Activated CD4-positive, alpha-beta T cell treated with anti-CD3 and anti-CD28 coated beads for 36 hours (primary cell): ENCODE results near the gene CYP4V2. TPM values are rescaled to one million over a fixed set of nuclear protein-coding genes. Genes with fewer than 3 reads are reported as not detected.
A peak's percentile ranks its signal among the peaks of the same experiment; 100 is the strongest.

Experiments
- ATAC-seq: fragments of 200-7000 bp; cut with Tn5 transposase; one replicate; pipeline ENCODE4 v1.10.0; 2021; ENCODE audit warnings: mild to moderate bottlenecking, moderate library complexity
- CTCF ChIA-PET: fragments of 350-600 bp; sonication (Branson Sonifier 250); formaldehyde crosslinking; loops from one replicate; lab custom pipeline; 2021; ENCODE audit warnings: antibody characterized with exemption; lab: Charles Lee
- POLR2A ChIA-PET: fragments of 350-600 bp; sonication (Branson Sonifier 250); formaldehyde crosslinking; loops from one replicate; lab custom pipeline; 2021; ENCODE audit warnings: antibody characterized with exemption, inconsistent platforms; lab: Charles Lee
- DNase-seq: peaks from one replicate; pipeline ENCODE4 v3.0.0-alpha.2; 2020
- H3K27ac Mint-ChIP-seq: one replicate; pipeline ENCODE4 v1.8.0; 2021; ENCODE audit warnings: mixed read lengths
- H3K27me3 Mint-ChIP-seq: one replicate; pipeline ENCODE4 v1.8.0; 2021; ENCODE audit warnings: mixed read lengths
- H3K36me3 Mint-ChIP-seq: one replicate; pipeline ENCODE4 v1.8.0; 2021; ENCODE audit warnings: low read depth, mixed read lengths
- H3K4me1 Mint-ChIP-seq: one replicate; pipeline ENCODE4 v1.8.0; 2021; ENCODE audit warnings: mixed read lengths
- H3K4me3 Mint-ChIP-seq: one replicate; pipeline ENCODE4 v1.8.0; 2021; ENCODE audit warnings: mild to moderate bottlenecking, moderate library complexity, mixed read lengths
- H3K9me3 Mint-ChIP-seq: one replicate; pipeline ENCODE4 v1.8.0; 2021; ENCODE audit warnings: low read depth, mixed read lengths
- intact Hi-C, 2 experiments: fragments of 100-400 bp; cut with DNase I in 1 of 2; cut with micrococcal nuclease in 1 of 2; formaldehyde crosslinking; loops; one replicate each; pipeline versions ENCODE4 v1.14.2 to v1.15.1; 2022 to 2024; cut with DNase I, micrococcal nuclease
- total RNA-seq, 2 experiments: library from RNA; stranded (reverse); gene quantifications; one replicate each; pipeline ENCODE4 v1.2.3, GENCODE V29; 2021

CYP4V2 gene
- total RNA-seq, 2 experiments from 2014 or later, result 4.1 to 4.5 TPM

GRCh38 chr4:186190581-186191199 is 677 bp upstream of the CYP4V2 start:
- ATAC-seq (peak; percentile 37), DNase-seq (peak; percentile 62)
- intact Hi-C loops, result loop anchor here (1.0 to 5.0 kb wide), 5 partner anchors 11 to 794 kb away; partner anchors contain the start of genes ANKRD37 (in 1 of the 2), CCDC110 (in 1 of the 2) and UFSP2 (in 1 of the 2)
- ChIA-PET CTCF (interaction anchor here (2.9 kb wide), 1 partner anchor 13 kb away, joined by 10 read pairs; no protein-coding TSS in a partner anchor), POLR2A (no interaction called here)
- peaks cover 34% of the 10 kb centered on the region for H3K4me1 Mint-ChIP-seq
- peak overlapping the region; percentile 94 for H3K27ac Mint-ChIP-seq
- peak overlapping the region; percentile 85 for H3K4me3 Mint-ChIP-seq
- peaks cover 7% of the 10 kb centered on the region for H3K36me3 Mint-ChIP-seq
- H3K27me3 Mint-ChIP-seq, result no peaks in the 10 kb centered on the region
- H3K9me3 Mint-ChIP-seq, result no peaks in the 10 kb centered on the region

GRCh38 chr4:186192066-186192612 is 772 bp downstream of the CYP4V2 start:
- DNase-seq, result peak; percentile 54
- ChIA-PET POLR2A (interaction anchor here (1.5 kb wide), 1 partner anchor 10 kb away, joined by 5 read pairs; no protein-coding TSS in a partner anchor), CTCF (interaction anchor here (0.7 to 2.9 kb wide), 5 partner anchors 10 to 495 kb away, joined by 3 to 10 read pairs (median 3); no protein-coding TSS in a partner anchor)
- Mint-ChIP-seq H3K4me1 (peaks cover 37% of the 10 kb centered on the region), H3K27me3 (no peaks in the 10 kb centered on the region), H3K36me3 (peaks cover 13% of the 10 kb centered on the region), H3K4me3 (peak overlapping the region; percentile 78), H3K9me3 (no peaks in the 10 kb centered on the region), H3K27ac (peak overlapping the region; percentile 85)
- intact Hi-C loops, result loop anchor here in 1 of 2 experiments (5.0 kb wide), 1 partner anchor 50 kb away; no protein-coding TSS in a partner anchor
- peak; percentile 13 for ATAC-seq

GRCh38 chr4:186193851-186194250 is 2.5 kb downstream of the CYP4V2 start:
- no peak overlapping the region for H3K4me3 Mint-ChIP-seq
- no peak overlapping the region for H3K27ac Mint-ChIP-seq
- no peaks in the 10 kb centered on the region for H3K27me3 Mint-ChIP-seq
- H3K36me3 Mint-ChIP-seq, result peaks cover 13% of the 10 kb centered on the region
- ChIA-PET POLR2A (no interaction called here), CTCF (interaction anchor here (0.5 to 1.8 kb wide), 3 partner anchors 8 to 50 kb away, joined by 3 to 4 read pairs (median 3); no protein-coding TSS in a partner anchor)
- no peaks in the 10 kb centered on the region for H3K9me3 Mint-ChIP-seq
- no peak for DNase-seq
- peaks cover 36% of the 10 kb centered on the region for H3K4me1 Mint-ChIP-seq
- intact Hi-C loops, result loop anchor here in 1 of 2 experiments (5.0 kb wide), 1 partner anchor 52 kb away; no protein-coding TSS in a partner anchor
- ATAC-seq, result no peak

GRCh38 chr4:186196063-186196462 is 4.7 kb downstream of the CYP4V2 start:
- no peaks in the 10 kb centered on the region for H3K9me3 Mint-ChIP-seq
- no peak overlapping the region for H3K27ac Mint-ChIP-seq
- no peaks in the 10 kb centered on the region for H3K27me3 Mint-ChIP-seq
- POLR2A ChIA-PET, result no interaction called here
- CTCF ChIA-PET, result no interaction called here
- H3K36me3 Mint-ChIP-seq, result peaks cover 13% of the 10 kb centered on the region
- no peak overlapping the region for H3K4me3 Mint-ChIP-seq
- no peak for ATAC-seq
- intact Hi-C loops, result no loop called here
- peaks cover 20% of the 10 kb centered on the region for H3K4me1 Mint-ChIP-seq
- no peak for DNase-seq

- no peaks in the 10 kb centered on the region for H3K27me3 Mint-ChIP-seq
- H3K9me3 Mint-ChIP-seq, result no peaks in the 10 kb centered on the region
- ChIA-PET CTCF (no interaction called here), POLR2A (no interaction called here)
- DNase-seq (no peak), ATAC-seq (no peak)
- peaks cover 9% of the 10 kb centered on the region for H3K36me3 Mint-ChIP-seq
- H3K4me3 Mint-ChIP-seq, result no peak overlapping the region
- H3K4me1 Mint-ChIP-seq, result peaks cover 14% of the 10 kb centered on the region
- intact Hi-C loops, result loop anchor here in 1 of 2 experiments (5.0 kb wide), 1 partner anchor 133 kb away; the partner anchor contains the start of gene TLR3
- no peak overlapping the region for H3K27ac Mint-ChIP-seq
Observed at GRCh38 chr4:186200516-186200915, 9.1 kb downstream of the CYP4V2 start.

- no peak for ATAC-seq
- peaks cover 14% of the 10 kb centered on the region for H3K4me1 Mint-ChIP-seq
- ChIA-PET CTCF (interaction anchor here (1.8 kb wide), 2 partner anchors 40 to 133 kb away, joined by 6 to 8 read pairs; no protein-coding TSS in a partner anchor), POLR2A (interaction anchor here (1.7 kb wide), 1 partner anchor 9 kb away, joined by 5 read pairs; the partner anchor contains the start of gene CYP4V2)
- no peak overlapping the region for H3K27ac Mint-ChIP-seq
- DNase-seq, result no peak
- H3K9me3 Mint-ChIP-seq, result no peaks in the 10 kb centered on the region
- no peaks in the 10 kb centered on the region for H3K27me3 Mint-ChIP-seq
- no peak overlapping the region for H3K4me3 Mint-ChIP-seq
- intact Hi-C loops, result loop anchor here (1.0 to 5.0 kb wide), 2 partner anchors 10 to 134 kb away; partner anchors contain the start of genes CYP4V2 (in 1 of the 2) and TLR3 (in 1 of the 2)
- peaks cover 6% of the 10 kb centered on the region for H3K36me3 Mint-ChIP-seq
Observed at GRCh38 chr4:186201010-186201409, 9.6 kb downstream of the CYP4V2 start.

- ATAC-seq, result peak; percentile 94
Observed at GRCh38 chr4:186201535-186202230, 10.3 kb downstream of the CYP4V2 start.

GRCh38 chr4:186202490-186203140 is 11.2 kb downstream of the CYP4V2 start:
- ChIA-PET CTCF (interaction anchor here (0.7 to 2.0 kb wide), 5 partner anchors 9 to 135 kb away, joined by 3 to 10 read pairs (median 6); partner anchors contain the start of gene CYP4V2), POLR2A (interaction anchor here (1.7 kb wide), 1 partner anchor 11 kb away, joined by 5 read pairs; the partner anchor contains the start of gene CYP4V2)
- ATAC-seq (no peak), DNase-seq (no peak)
- H3K9me3 Mint-ChIP-seq, result no peaks in the 10 kb centered on the region
- no peak overlapping the region for H3K4me3 Mint-ChIP-seq
- intact Hi-C loops, result loop anchor here (1.0 to 5.0 kb wide), 2 partner anchors 134 to 135 kb away; partner anchors contain the start of gene TLR3 (in 1 of the 2)
- H3K36me3 Mint-ChIP-seq, result peaks cover 5% of the 10 kb centered on the region
- peaks cover 11% of the 10 kb centered on the region for H3K4me1 Mint-ChIP-seq
- peak overlapping the region; percentile 64 for H3K27ac Mint-ChIP-seq
- no peaks in the 10 kb centered on the region for H3K27me3 Mint-ChIP-seq

More at GRCh38 chr4:186201535-186202230, 10.3 kb downstream of the CYP4V2 start:
- H3K4me1 Mint-ChIP-seq, result peaks cover 11% of the 10 kb centered on the region
- ChIA-PET POLR2A (interaction anchor here (1.7 kb wide), 1 partner anchor 10 kb away, joined by 5 read pairs; the partner anchor contains the start of gene CYP4V2), CTCF (interaction anchor here (0.7 to 1.8 kb wide), 4 partner anchors 8 to 134 kb away, joined by 3 to 8 read pairs (median 5); no protein-coding TSS in a partner anchor)
- H3K9me3 Mint-ChIP-seq, result no peaks in the 10 kb centered on the region
- intact Hi-C loops, result loop anchor here (1.0 to 5.0 kb wide), 3 partner anchors 10 to 134 kb away; partner anchors contain the start of genes CYP4V2 (in 1 of the 2) and TLR3 (in 1 of the 2)
- no peaks in the 10 kb centered on the region for H3K27me3 Mint-ChIP-seq
- H3K4me3 Mint-ChIP-seq, result peak overlapping the region; percentile 5
- DNase-seq, result peak; percentile 78
- H3K36me3 Mint-ChIP-seq, result peaks cover 4% of the 10 kb centered on the region
- peak overlapping the region; percentile 30 for H3K27ac Mint-ChIP-seq

- H3K27ac Mint-ChIP-seq, result peak overlapping the region; percentile 74
- DNase-seq (peak; percentile 18), ATAC-seq (no peak)
- peaks cover 11% of the 10 kb centered on the region for H3K4me1 Mint-ChIP-seq
- CTCF ChIA-PET, result interaction anchor here (0.6 to 2.0 kb wide), 2 partner anchors 11 to 86 kb away, joined by 3 to 10 read pairs; partner anchors contain the start of gene CYP4V2
- peak overlapping the region; percentile 43 for H3K4me3 Mint-ChIP-seq
- H3K9me3 Mint-ChIP-seq, result no peaks in the 10 kb centered on the region
- H3K36me3 Mint-ChIP-seq, result peaks cover 7% of the 10 kb centered on the region
- POLR2A ChIA-PET, result interaction anchor here (0.7 to 0.9 kb wide), 2 partner anchors 10 to 12 kb away, joined by 3 to 4 read pairs; partner anchors contain the start of gene CYP4V2
- H3K27me3 Mint-ChIP-seq, result no peaks in the 10 kb centered on the region
- intact Hi-C loops, result loop anchor here in 1 of 2 experiments (5.0 kb wide), 1 partner anchor 136 kb away; the partner anchor contains the start of gene TLR3
Observed at GRCh38 chr4:186203406-186203805, 12.0 kb downstream of the CYP4V2 start.

- CTCF ChIA-PET, result interaction anchor here (0.6 to 2.0 kb wide), 2 partner anchors 12 to 86 kb away, joined by 3 to 10 read pairs; partner anchors contain the start of gene CYP4V2
- intact Hi-C loops, result loop anchor here in 1 of 2 experiments (5.0 kb wide), 1 partner anchor 137 kb away; the partner anchor contains the start of gene TLR3
Observed at GRCh38 chr4:186204103-186204559, 12.8 kb downstream of the CYP4V2 start.

More at GRCh38 chr4:186204103-186204559, 12.8 kb downstream of the CYP4V2 start:
- peaks cover 3% of the 10 kb centered on the region for H3K9me3 Mint-ChIP-seq
- peak overlapping the region; percentile 74 for H3K27ac Mint-ChIP-seq
- ATAC-seq (peak; percentile 72), DNase-seq (peak; percentile 67)
- peaks cover 13% of the 10 kb centered on the region for H3K36me3 Mint-ChIP-seq
- H3K4me1 Mint-ChIP-seq, result peaks cover 11% of the 10 kb centered on the region
- peak overlapping the region; percentile 53 for H3K4me3 Mint-ChIP-seq
- POLR2A ChIA-PET, result interaction anchor here (0.7 to 0.9 kb wide), 2 partner anchors 11 to 13 kb away, joined by 3 to 4 read pairs; partner anchors contain the start of gene CYP4V2
- H3K27me3 Mint-ChIP-seq, result no peaks in the 10 kb centered on the region
